ENCODE data around the gene BMP8A.

DNA sequence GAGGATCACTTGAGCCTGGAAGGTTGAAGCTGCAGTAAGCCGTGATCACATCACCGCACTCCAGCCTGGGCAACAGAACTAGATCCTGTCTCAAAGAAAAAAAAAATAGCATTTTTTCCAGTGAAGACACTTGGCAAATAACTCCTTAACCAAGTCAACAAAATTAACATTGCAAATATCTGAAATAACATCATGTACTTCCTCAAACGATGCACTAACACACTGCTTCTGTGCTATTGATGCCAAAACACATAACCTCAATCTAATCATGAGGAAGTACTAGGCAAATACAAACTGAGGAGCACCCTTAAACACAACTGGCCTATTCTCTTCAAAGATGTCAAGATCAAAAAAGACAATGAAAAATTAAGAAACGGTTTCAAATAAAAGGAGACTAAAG is 52.9 kb downstream of the BMP8A start:
- TF ChIP-seq MAFK (IDR thresholded peaks at IDR 0.05; ENCODE audit: partially characterized antibody) (no peak), CBX8 (IDR thresholded peaks at IDR 0.05) (no peak), CTCF (IDR thresholded peaks at IDR 0.05) (no peak), KDM5A (IDR thresholded peaks at IDR 0.05) (no peak), CHD2 (IDR thresholded peaks at IDR 0.05; ENCODE audit: low read length, partially characterized antibody) (no peak), HDAC2 (IDR thresholded peaks at IDR 0.05) (no peak), EP300 (IDR thresholded peaks at IDR 0.05) (no peak), POLR2A (IDR thresholded peaks at IDR 0.05; ENCODE audit: low read length) (no peak), SMC3 (IDR thresholded peaks at IDR 0.05) (no peak), MYC (IDR thresholded peaks at IDR 0.05; ENCODE audit: borderline replicate concordance, low read length) (no peak), ZFP36 (IDR thresholded peaks at IDR 0.05; ENCODE audit: borderline replicate concordance, partially characterized antibody) (no peak)
- TF ChIP-seq, protein P1, sequence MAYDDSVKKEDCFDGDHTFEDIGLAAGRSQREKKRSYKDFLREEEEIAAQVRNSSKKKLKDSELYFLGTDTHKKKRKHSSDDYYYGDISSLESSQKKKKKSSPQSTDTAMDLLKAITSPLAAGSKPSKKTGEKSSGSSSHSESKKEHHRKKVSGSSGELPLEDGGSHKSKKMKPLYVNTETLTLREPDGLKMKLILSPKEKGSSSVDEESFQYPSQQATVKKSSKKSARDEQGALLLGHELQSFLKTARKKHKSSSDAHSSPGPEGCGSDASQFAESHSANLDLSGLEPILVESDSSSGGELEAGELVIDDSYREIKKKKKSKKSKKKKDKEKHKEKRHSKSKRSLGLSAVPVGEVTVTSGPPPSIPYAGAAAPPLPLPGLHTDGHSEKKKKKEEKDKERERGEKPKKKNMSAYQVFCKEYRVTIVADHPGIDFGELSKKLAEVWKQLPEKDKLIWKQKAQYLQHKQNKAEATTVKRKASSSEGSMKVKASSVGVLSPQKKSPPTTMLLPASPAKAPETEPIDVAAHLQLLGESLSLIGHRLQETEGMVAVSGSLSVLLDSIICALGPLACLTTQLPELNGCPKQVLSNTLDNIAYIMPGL (CRISPR knock-in tag; IDR thresholded peaks at IDR 0.05; ENCODE audit: borderline replicate concordance): no peak
- TF ChIP-seq, protein P2, sequence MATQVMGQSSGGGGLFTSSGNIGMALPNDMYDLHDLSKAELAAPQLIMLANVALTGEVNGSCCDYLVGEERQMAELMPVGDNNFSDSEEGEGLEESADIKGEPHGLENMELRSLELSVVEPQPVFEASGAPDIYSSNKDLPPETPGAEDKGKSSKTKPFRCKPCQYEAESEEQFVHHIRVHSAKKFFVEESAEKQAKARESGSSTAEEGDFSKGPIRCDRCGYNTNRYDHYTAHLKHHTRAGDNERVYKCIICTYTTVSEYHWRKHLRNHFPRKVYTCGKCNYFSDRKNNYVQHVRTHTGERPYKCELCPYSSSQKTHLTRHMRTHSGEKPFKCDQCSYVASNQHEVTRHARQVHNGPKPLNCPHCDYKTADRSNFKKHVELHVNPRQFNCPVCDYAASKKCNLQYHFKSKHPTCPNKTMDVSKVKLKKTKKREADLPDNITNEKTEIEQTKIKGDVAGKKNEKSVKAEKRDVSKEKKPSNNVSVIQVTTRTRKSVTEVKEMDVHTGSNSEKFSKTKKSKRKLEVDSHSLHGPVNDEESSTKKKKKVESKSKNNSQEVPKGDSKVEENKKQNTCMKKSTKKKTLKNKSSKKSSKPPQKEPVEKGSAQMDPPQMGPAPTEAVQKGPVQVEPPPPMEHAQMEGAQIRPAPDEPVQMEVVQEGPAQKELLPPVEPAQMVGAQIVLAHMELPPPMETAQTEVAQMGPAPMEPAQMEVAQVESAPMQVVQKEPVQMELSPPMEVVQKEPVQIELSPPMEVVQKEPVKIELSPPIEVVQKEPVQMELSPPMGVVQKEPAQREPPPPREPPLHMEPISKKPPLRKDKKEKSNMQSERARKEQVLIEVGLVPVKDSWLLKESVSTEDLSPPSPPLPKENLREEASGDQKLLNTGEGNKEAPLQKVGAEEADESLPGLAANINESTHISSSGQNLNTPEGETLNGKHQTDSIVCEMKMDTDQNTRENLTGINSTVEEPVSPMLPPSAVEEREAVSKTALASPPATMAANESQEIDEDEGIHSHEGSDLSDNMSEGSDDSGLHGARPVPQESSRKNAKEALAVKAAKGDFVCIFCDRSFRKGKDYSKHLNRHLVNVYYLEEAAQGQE (IDR thresholded peaks at IDR 0.05): no peak
